ENCODE measurements around the gene RNF115. TPM values are rescaled to one million over a fixed set of nuclear protein-coding genes. Genes with fewer than 3 reads are reported as not detected.
A peak's percentile ranks its signal among the peaks of the same experiment; 100 is the strongest.

RNF115 gene
- total RNA-seq, 6 experiments from 2014 or later, result 5.3 to 10.3 (median 8.0) TPM

DNA sequence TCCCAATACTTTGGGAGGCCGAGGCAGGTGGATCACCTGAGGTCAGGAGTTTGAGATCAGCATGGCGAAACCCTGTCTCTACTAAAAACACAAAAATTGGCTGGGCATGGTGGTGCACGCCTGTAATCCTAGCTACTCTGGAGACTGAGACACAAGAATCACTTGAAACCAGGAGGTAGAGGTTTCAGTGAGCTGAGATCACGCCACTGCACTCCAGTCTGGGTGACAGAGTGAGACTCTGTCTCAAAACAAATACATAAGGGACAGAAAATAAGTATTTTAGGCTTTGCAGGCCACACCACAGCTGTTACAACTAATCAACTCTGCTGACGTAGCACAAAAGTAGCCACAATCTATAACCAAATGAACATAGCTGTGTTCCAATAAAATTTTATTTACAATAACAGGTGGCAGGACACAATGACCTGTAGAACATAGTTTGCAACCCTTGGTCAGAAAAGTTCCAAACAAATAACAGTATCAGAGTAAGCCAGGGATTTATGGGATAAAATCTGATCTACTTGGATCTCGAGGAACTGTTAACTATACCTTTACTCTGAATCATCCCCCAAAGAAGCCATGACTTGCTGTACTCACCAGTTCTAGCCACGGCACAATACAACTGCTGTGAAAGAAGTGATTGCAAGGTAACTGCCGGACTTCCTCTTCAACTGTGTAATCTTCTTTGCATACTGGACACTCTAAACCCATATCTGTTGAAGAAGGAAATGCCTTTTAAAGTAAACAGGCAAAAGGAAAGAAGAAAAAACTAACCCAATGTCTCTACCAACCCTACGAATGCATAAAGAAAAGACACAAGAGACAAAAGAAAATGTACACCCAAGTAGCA lies 76.3 kb downstream of the RNF115 start:
- H3K36me3 ChIP-seq, result peaks cover 0 to 23% (median 13%) of the 10 kb centered on the region in 4 donors
- no peaks in the 10 kb centered on the region for H3K27me3 ChIP-seq
- H3K9me3 ChIP-seq, result no peaks in the 10 kb centered on the region
- TF ChIP-seq, protein P1, sequence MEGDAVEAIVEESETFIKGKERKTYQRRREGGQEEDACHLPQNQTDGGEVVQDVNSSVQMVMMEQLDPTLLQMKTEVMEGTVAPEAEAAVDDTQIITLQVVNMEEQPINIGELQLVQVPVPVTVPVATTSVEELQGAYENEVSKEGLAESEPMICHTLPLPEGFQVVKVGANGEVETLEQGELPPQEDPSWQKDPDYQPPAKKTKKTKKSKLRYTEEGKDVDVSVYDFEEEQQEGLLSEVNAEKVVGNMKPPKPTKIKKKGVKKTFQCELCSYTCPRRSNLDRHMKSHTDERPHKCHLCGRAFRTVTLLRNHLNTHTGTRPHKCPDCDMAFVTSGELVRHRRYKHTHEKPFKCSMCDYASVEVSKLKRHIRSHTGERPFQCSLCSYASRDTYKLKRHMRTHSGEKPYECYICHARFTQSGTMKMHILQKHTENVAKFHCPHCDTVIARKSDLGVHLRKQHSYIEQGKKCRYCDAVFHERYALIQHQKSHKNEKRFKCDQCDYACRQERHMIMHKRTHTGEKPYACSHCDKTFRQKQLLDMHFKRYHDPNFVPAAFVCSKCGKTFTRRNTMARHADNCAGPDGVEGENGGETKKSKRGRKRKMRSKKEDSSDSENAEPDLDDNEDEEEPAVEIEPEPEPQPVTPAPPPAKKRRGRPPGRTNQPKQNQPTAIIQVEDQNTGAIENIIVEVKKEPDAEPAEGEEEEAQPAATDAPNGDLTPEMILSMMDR (IDR thresholded peaks at IDR 0.05), result no peak
- TF ChIP-seq POLR2A (IDR thresholded peaks at IDR 0.05), result no peak
- H3K4me1 ChIP-seq, result no peaks in the 10 kb centered on the region
- H3K27ac ChIP-seq, result no peak overlapping the region
- ATAC-seq (no peak), DNase-seq (no peak)
- no peak overlapping the region for H3K4me3 ChIP-seq
- intact Hi-C loops (cut with DNase I), result no loop called here
- 61% methylated on average over 6 of the region's 9 CpGs for WGBS (ENCODE audit: insufficient coverage, low coverage, low lambda C conversion rate, missing lambda C conversion rate)

GRCh38 chr1:145740269-145740668 lies 83.6 kb downstream of the RNF115 start:
- 69% methylated on average over 4 of the region's 4 CpGs for WGBS (ENCODE audit: insufficient coverage, low coverage, low lambda C conversion rate, missing lambda C conversion rate)
- no peak overlapping the region for H3K27ac ChIP-seq
- no peak overlapping the region for H3K4me3 ChIP-seq
- TF ChIP-seq POLR2A (IDR thresholded peaks at IDR 0.05), result no peak
- TF ChIP-seq, protein P1 (IDR thresholded peaks at IDR 0.05), result no peak
- ATAC-seq (no peak), DNase-seq (no peak)
- H3K4me1 ChIP-seq, result no peaks in the 10 kb centered on the region
- H3K27me3 ChIP-seq, result no peaks in the 10 kb centered on the region
- no peaks in the 10 kb centered on the region for H3K9me3 ChIP-seq
- intact Hi-C loops (cut with DNase I), result no loop called here
- peaks cover 0 to 10% (median 1%) of the 10 kb centered on the region in 4 donors for H3K36me3 ChIP-seq

- Histone ChIP-seq H3K27me3 (no peaks in the 10 kb centered on the region), H3K27ac (no peak overlapping the region), H3K4me3 (no peak overlapping the region), H3K9me3 (no peaks in the 10 kb centered on the region), H3K36me3 (no peaks in the 10 kb centered on the region), H3K4me1 (no peaks in the 10 kb centered on the region)
- DNase-seq (no peak), ATAC-seq (no peak)
- TF ChIP-seq, protein P1 (IDR thresholded peaks at IDR 0.05), result no peak
- TF ChIP-seq POLR2A (IDR thresholded peaks at IDR 0.05), result no peak
- intact Hi-C loops (cut with DNase I), result no loop called here
- 67% methylated on average over 1 of the region's 1 CpG for WGBS (ENCODE audit: insufficient coverage, low coverage, low lambda C conversion rate, missing lambda C conversion rate)
Measured at GRCh38 chr1:145736191-145736590, 87.7 kb downstream of the RNF115 start.

DNA sequence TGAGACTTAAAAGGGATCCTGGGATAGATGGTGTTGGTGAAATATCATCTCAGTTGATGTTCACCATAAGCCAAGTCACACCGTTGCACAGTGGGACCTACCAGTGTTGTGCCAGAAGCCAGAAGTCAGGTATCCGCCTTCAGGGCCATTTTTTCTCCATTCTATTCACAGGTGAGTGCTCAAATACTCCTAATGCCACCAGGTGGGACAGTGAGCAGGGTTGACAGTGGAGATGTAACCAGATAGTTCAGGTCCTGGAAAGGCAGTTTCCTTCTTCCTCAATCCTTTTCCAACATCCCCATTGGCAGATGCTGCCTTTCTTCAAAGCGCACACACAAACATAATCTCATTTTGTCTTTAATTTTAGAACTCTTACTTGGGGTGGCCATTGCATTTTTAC lies 93.0 kb downstream of the RNF115 start:
- TF ChIP-seq, protein P1 (IDR thresholded peaks at IDR 0.05), result no peak
- H3K4me1 ChIP-seq, result peaks cover 0 to 14% (median 4%) of the 10 kb centered on the region in 4 donors
- H3K36me3 ChIP-seq, result no peaks in the 10 kb centered on the region
- no peaks in the 10 kb centered on the region for H3K9me3 ChIP-seq
- intact Hi-C loops (cut with DNase I), result no loop called here
- peak overlapping the region in 1 of 3 donors; percentile 59 for H3K27ac ChIP-seq
- WGBS (ENCODE audit: insufficient coverage, low coverage, low lambda C conversion rate, missing lambda C conversion rate), result 100% methylated on average over 3 of the region's 3 CpGs
- no peaks in the 10 kb centered on the region for H3K27me3 ChIP-seq
- DNase-seq (no peak), ATAC-seq (peak in 2 of 4 donors; percentile 14 to 17)
- no peak overlapping the region for H3K4me3 ChIP-seq

Data from right lobe of liver (tissue), 6 donors.